GM18505 (cell line): ENCODE data around the gene ALDH4A1.

Experiments
- ATAC-seq: cut with Tn5 transposase; IDR thresholded peaks from one replicate; pipeline ENCODE4 v1.9.1; 2021; ENCODE audit not compliant: unreplicated experiment
- POLR2A ChIP-seq: IDR thresholded peaks from 4 replicates; pipeline ENCODE4 v1.6.1; 2011; ENCODE audit warnings: borderline replicate concordance; ENCODE audit not compliant: insufficient read depth, insufficient read length; ENCODE audit errors: extremely low read depth

The ALDH4A1 gene

GRCh38 chr1:18922848-18923755 lies 20.7 kb upstream of the ALDH4A1 start:
- no peak for ATAC-seq
- no peak for TF ChIP-seq POLR2A

GRCh38 chr1:18922319-18922726 lies 20.0 kb upstream of the ALDH4A1 start:
- no peak for ATAC-seq

GRCh38 chr1:18921516-18922251 lies 19.3 kb upstream of the ALDH4A1 start:
- ATAC-seq: no peak
- no peak for TF ChIP-seq POLR2A

More at GRCh38 chr1:18922319-18922726, 20.0 kb upstream of the ALDH4A1 start:
- TF ChIP-seq POLR2A: no peak

GRCh38 chr1:18920931-18921330 lies 18.6 kb upstream of the ALDH4A1 start:
- ATAC-seq: no peak
- TF ChIP-seq POLR2A: no peak

- TF ChIP-seq POLR2A: no peak
- no peak for ATAC-seq
Observed at GRCh38 chr1:18919956-18920355, 17.6 kb upstream of the ALDH4A1 start.

- no peak for ATAC-seq
- TF ChIP-seq POLR2A: no peak
Observed at GRCh38 chr1:18919197-18919905, 17.0 kb upstream of the ALDH4A1 start.

- no peak for ATAC-seq
- no peak for TF ChIP-seq POLR2A
Observed at GRCh38 chr1:18918417-18918816, 16.1 kb upstream of the ALDH4A1 start.

GRCh38 chr1:18917071-18917799 lies 14.9 kb upstream of the ALDH4A1 start:
- no peak for ATAC-seq
- no peak for TF ChIP-seq POLR2A

GRCh38 chr1:18915341-18915740 lies 13.0 kb upstream of the ALDH4A1 start:
- no peak for TF ChIP-seq POLR2A
- no peak for ATAC-seq

- no peak for TF ChIP-seq POLR2A
- ATAC-seq: no peak
Observed at GRCh38 chr1:18913065-18913835, 10.9 kb upstream of the ALDH4A1 start.

GRCh38 chr1:18912550-18912949 lies 10.2 kb upstream of the ALDH4A1 start:
- no peak for ATAC-seq
- TF ChIP-seq POLR2A: no peak
